ENCODE data around the gene SRPRA. TPM values are rescaled to one million over a fixed set of nuclear protein-coding genes. Genes with fewer than 3 reads are reported as not detected.

The SRPRA gene, protein sequence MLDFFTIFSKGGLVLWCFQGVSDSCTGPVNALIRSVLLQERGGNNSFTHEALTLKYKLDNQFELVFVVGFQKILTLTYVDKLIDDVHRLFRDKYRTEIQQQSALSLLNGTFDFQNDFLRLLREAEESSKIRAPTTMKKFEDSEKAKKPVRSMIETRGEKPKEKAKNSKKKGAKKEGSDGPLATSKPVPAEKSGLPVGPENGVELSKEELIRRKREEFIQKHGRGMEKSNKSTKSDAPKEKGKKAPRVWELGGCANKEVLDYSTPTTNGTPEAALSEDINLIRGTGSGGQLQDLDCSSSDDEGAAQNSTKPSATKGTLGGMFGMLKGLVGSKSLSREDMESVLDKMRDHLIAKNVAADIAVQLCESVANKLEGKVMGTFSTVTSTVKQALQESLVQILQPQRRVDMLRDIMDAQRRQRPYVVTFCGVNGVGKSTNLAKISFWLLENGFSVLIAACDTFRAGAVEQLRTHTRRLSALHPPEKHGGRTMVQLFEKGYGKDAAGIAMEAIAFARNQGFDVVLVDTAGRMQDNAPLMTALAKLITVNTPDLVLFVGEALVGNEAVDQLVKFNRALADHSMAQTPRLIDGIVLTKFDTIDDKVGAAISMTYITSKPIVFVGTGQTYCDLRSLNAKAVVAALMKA
- 41.0 and 58.4 TPM in 2 replicates for total RNA-seq (2014; rRNA removed; shearing (Covaris generic); ENCODE audit: low replicate concordance)

DNA sequence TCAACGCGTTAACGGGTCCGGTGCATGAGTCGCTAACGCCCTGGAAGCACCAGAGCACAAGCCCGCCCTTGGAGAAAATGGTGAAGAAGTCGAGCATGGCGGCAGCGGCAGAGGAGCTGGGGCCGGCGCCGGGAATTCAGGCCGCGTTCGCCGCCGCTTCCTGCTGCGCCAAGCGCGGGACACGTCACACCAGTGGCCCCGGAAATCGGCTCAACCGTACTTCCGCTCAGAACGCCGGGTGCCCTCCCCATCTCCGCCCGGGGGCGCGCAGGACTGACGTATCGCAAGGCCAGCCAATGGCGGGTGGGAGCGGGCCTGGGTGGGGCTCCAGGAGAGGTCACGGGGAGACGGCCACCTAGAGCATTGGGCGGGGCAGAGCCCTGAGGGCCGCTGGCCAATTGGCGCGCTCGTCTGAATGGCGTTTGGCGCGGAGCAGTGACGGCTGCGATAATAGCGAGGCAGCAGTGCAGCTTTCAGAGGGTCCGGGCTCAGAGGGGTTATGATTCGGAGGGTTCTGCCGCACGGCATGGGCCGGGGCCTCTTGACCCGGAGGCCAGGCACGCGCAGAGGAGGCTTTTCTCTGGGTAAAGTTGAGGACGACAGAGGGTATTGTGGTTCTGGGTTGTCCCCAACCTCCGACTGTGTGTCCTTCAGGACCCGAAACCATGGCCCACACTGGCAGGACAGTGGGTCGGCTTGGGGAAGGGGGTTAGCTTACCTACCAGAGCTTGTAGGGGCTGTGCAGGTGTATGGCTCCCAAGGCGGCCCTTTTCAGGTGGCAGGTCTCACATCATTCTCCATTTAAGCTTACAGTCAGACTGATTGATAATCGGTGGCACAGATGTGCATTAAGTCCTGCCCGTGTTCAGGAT lies at the start of gene SRPRA, which contains the start of gene FOXRED1:
Gene SRPRA, minus strand, starts transcription at position 188 of the 872 bp plus-strand sequence. Its CDS starts 91 bp downstream, at position 97.
Gene FOXRED1, plus strand, starts transcription at position 447 of the 872 bp plus-strand sequence. Its CDS starts 53 bp downstream, at position 500.
- peak within 1 kb of the TSS; percentile 88 for H3K4me2 ChIP-seq (ENCODE audit: low read depth, low read length, poor library complexity, severe bottlenecking)
- H4K20me1 ChIP-seq (ENCODE audit: insufficient read depth, low read depth, low read length), result no peaks in the 10 kb centered on the region
- no peak within 1 kb of the TSS for H2AFZ ChIP-seq (ENCODE audit: low read length)
- peak; percentile 98 for DNase-seq
- H3K4me1 ChIP-seq (ENCODE audit: low read length), result peaks cover 15% of the 10 kb centered on the region
- no peaks in the 10 kb centered on the region for H3K9me2 ChIP-seq (replicated peaks; ENCODE audit: insufficient read depth, low read length)
- H3K9ac ChIP-seq (ENCODE audit: low read length), result peak within 1 kb of the TSS; percentile 88
- peaks cover 39% of the 10 kb centered on the region for H3K79me2 ChIP-seq (ENCODE audit: low read length)
- peak within 1 kb of the TSS; percentile 92 for H3K4me3 ChIP-seq (ENCODE audit: low read length)
- H3K27me3 ChIP-seq (ENCODE audit: low read length), result no peaks in the 10 kb centered on the region
- peaks cover 18% of the 10 kb centered on the region for H3K36me3 ChIP-seq (ENCODE audit: insufficient read depth, low read length)
- no peak within 1 kb of the TSS; the same call in 1 of the 2 replicates for H3K27ac ChIP-seq (ENCODE audit: low read length)
- no peaks in the 10 kb centered on the region for H3K9me3 ChIP-seq (ENCODE audit: low read length)

DNA sequence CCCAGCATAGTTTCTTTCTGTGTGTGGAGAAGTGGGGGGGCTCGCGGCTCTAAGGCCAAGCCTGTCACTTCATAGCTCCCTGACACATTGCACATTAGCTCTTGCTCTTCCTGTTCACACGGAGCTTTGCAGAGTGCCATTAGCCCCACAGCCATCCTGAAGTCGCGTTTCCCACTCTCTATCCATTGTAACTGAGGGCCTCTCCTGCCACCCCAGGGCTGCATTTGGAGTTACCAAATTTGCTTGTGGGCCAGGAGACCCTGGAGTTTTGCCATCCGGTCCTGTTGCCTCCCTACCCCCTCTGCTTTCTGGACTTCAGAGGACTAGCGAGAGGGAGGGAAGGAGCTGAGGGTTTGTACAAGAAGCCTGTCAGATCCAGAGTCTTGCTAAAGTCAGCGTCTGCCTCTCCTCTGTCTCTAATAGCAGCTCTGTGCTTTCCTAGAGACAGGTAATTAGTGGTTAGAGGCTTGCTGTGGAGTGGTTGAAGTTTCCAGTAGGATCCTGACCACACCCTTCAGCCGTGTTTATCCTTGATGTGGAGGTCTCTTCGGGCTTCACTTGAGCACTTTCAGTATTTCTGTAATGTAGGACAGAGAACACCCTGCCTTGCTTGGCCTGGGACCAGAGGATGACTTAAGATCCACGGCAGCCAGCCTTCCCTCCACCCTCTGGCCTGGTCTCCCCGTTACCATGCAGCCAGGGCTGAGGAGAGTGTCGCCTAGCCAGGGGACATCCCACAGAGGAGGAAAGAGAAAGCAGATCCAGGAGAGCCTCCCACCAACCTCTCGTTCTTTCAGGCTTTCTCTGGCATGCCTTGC lies 49.3 kb upstream of the SRPRA start:
- Histone ChIP-seq H3K79me2 (ENCODE audit: low read length) (peaks cover 12% of the 10 kb centered on the region; the same call in 1 of the 2 replicates), H3K4me1 (ENCODE audit: low read length) (no peaks in the 10 kb centered on the region), H3K9me2 (replicated peaks; ENCODE audit: insufficient read depth, low read length) (no peaks in the 10 kb centered on the region), H3K4me2 (ENCODE audit: low read depth, low read length, poor library complexity, severe bottlenecking) (no peak overlapping the region), H3K27me3 (ENCODE audit: low read length) (no peaks in the 10 kb centered on the region), H3K9ac (ENCODE audit: low read length) (no peak overlapping the region), H2AFZ (ENCODE audit: low read length) (no peak overlapping the region), H3K9me3 (ENCODE audit: low read length) (no peaks in the 10 kb centered on the region), H3K36me3 (ENCODE audit: insufficient read depth, low read length) (peaks cover 12% of the 10 kb centered on the region), H3K4me3 (ENCODE audit: low read length) (no peak overlapping the region), H4K20me1 (ENCODE audit: insufficient read depth, low read depth, low read length) (no peaks in the 10 kb centered on the region), H3K27ac (ENCODE audit: low read length) (no peak overlapping the region)
- no peak for DNase-seq

DNA sequence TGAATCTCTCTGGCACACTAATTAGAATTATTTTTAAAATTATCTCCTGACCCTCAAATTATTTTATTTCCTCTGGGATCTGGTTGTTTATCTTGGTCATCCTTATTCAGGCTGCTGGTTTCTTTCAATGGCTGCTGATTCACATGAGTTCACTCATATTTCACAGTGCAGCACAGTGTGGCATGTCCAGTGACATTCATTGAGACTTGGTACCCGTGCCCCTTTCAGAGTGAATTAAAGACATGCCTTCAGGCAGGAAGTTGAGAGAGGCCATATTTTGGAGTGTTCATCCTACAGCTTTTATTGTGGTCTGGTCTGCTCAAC lies 48.7 kb upstream of the SRPRA start:
- Histone ChIP-seq H3K9me3 (ENCODE audit: low read length) (no peaks in the 10 kb centered on the region), H3K4me2 (ENCODE audit: low read depth, low read length, poor library complexity, severe bottlenecking) (no peak overlapping the region), H3K79me2 (ENCODE audit: low read length) (peaks cover 17% of the 10 kb centered on the region; the same call in 1 of the 2 replicates), H3K27ac (ENCODE audit: low read length) (no peak overlapping the region), H3K9me2 (replicated peaks; ENCODE audit: insufficient read depth, low read length) (no peaks in the 10 kb centered on the region), H3K27me3 (ENCODE audit: low read length) (no peaks in the 10 kb centered on the region), H3K9ac (ENCODE audit: low read length) (no peak overlapping the region), H3K4me3 (ENCODE audit: low read length) (no peak overlapping the region), H4K20me1 (ENCODE audit: insufficient read depth, low read depth, low read length) (no peaks in the 10 kb centered on the region), H2AFZ (ENCODE audit: low read length) (no peak overlapping the region), H3K4me1 (ENCODE audit: low read length) (no peaks in the 10 kb centered on the region), H3K36me3 (ENCODE audit: insufficient read depth, low read length) (peaks cover 12% of the 10 kb centered on the region)
- DNase-seq, result no peak

DNA sequence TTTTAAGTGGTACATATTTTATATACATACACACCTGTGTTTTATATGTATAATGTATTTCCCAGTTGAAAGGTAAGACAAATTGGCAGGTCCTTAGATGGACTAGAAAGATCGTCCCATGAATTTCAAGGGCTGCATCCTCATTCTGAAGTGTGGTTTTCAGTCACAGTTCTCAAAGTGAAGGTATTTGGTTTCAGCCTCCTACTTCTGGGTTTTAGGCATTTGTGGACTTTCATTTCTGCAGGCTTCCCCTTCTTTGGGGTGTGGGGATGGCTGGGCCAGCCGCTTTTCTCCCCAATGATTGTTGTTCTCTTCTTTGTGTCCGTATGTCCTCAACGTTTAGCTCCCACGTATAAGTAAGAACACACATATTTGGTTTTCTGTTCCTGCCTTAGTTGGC lies 45.1 kb upstream of the SRPRA start:
- DNase-seq, result no peak
- H3K4me3 ChIP-seq (ENCODE audit: low read length), result no peak overlapping the region
- no peaks in the 10 kb centered on the region for H4K20me1 ChIP-seq (ENCODE audit: insufficient read depth, low read depth, low read length)
- no peak overlapping the region for H3K9ac ChIP-seq (ENCODE audit: low read length)
- H3K79me2 ChIP-seq (ENCODE audit: low read length), result peaks cover 24% of the 10 kb centered on the region; the same call in 1 of the 2 replicates
- H3K9me3 ChIP-seq (ENCODE audit: low read length), result no peaks in the 10 kb centered on the region
- no peak overlapping the region for H3K4me2 ChIP-seq (ENCODE audit: low read depth, low read length, poor library complexity, severe bottlenecking)
- H3K4me1 ChIP-seq (ENCODE audit: low read length), result no peaks in the 10 kb centered on the region
- H3K36me3 ChIP-seq (ENCODE audit: insufficient read depth, low read length), result peaks cover 12% of the 10 kb centered on the region
- H3K9me2 ChIP-seq (replicated peaks; ENCODE audit: insufficient read depth, low read length), result no peaks in the 10 kb centered on the region
- H2AFZ ChIP-seq (ENCODE audit: low read length), result no peak overlapping the region
- H3K27me3 ChIP-seq (ENCODE audit: low read length), result no peaks in the 10 kb centered on the region
- H3K27ac ChIP-seq (ENCODE audit: low read length), result no peak overlapping the region

DNA sequence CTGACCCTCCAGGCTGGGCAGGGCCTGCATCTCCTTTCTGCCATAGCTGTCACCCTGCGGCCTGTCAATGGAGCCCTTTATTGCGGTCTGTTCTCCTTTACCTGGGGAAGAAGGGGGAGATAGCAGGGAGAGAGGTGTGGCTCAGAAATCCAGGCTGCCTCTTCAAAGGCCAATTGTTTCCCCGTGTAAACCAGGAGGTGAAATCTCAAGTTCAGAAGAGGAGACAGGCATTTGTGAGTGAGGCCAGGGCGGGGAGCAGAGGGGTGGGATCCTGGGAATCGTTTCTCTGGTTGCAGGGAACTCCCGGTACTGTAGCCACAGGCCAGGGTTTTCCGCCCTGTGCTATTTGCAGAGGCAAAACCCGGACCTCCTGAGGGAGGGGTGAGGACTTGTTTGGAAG lies 44.3 kb upstream of the SRPRA start:
- no peak overlapping the region for H3K4me2 ChIP-seq (ENCODE audit: low read depth, low read length, poor library complexity, severe bottlenecking)
- H3K4me1 ChIP-seq (ENCODE audit: low read length), result peaks cover 4% of the 10 kb centered on the region
- H2AFZ ChIP-seq (ENCODE audit: low read length), result no peak overlapping the region
- no peaks in the 10 kb centered on the region for H4K20me1 ChIP-seq (ENCODE audit: insufficient read depth, low read depth, low read length)
- H3K36me3 ChIP-seq (ENCODE audit: insufficient read depth, low read length), result peaks cover 12% of the 10 kb centered on the region
- H3K4me3 ChIP-seq (ENCODE audit: low read length), result no peak overlapping the region
- DNase-seq, result no peak
- no peaks in the 10 kb centered on the region for H3K9me2 ChIP-seq (replicated peaks; ENCODE audit: insufficient read depth, low read length)
- H3K9me3 ChIP-seq (ENCODE audit: low read length), result no peaks in the 10 kb centered on the region
- no peak overlapping the region for H3K27ac ChIP-seq (ENCODE audit: low read length)
- H3K27me3 ChIP-seq (ENCODE audit: low read length), result no peaks in the 10 kb centered on the region
- H3K79me2 ChIP-seq (ENCODE audit: low read length), result peaks cover 24% of the 10 kb centered on the region; the same call in 1 of the 2 replicates
- H3K9ac ChIP-seq (ENCODE audit: low read length), result no peak overlapping the region

DNA sequence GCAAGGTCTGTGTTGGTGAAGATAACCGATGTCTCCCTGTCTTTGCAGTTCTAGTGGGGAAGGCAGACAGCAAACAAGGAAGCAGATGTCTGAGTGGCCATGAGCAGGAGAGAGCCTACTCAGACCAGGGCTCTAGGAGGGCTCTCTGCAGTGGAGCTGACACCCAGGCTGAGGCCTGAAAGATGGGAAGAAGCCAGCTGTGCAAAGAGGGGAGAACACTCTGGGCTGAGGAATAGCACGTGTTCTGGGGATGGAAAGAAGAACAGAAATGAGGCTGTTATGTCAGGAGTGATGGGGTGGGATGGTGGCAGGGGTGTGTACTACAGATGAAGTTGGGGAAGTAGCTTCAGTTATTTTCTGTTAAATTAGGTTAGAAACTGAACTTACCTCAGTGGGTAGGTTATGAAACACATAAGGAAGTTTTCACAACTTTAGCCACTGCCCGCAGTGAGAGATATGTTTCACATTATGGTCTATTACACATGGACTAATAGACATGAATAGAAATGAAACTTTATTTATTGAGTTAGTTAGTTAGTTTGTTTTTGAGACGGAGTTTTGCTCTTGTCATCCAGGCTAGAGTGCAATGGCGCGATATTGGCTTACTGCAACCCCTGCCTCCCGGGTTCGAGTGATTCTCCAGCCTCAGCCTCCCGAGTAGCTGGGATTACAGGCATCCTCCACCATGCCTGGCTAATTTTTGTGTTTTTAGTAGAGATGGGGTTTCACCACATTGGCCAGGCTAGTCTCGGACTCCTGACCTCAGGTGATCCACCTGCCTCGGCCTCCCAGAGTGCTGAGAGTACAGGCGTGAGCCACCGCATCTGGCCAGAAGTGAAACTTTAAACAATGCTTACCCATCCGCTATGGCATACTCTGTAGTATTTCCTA lies 43.0 kb upstream of the SRPRA start:
- Histone ChIP-seq H3K9me2 (replicated peaks; ENCODE audit: insufficient read depth, low read length) (no peaks in the 10 kb centered on the region), H3K9ac (ENCODE audit: low read length) (no peak overlapping the region), H3K27me3 (ENCODE audit: low read length) (no peaks in the 10 kb centered on the region), H3K4me3 (ENCODE audit: low read length) (no peak overlapping the region), H3K79me2 (ENCODE audit: low read length) (peaks cover 27% of the 10 kb centered on the region; the same call in 1 of the 2 replicates), H3K9me3 (ENCODE audit: low read length) (no peaks in the 10 kb centered on the region), H2AFZ (ENCODE audit: low read length) (no peak overlapping the region), H3K4me2 (ENCODE audit: low read depth, low read length, poor library complexity, severe bottlenecking) (no peak overlapping the region), H3K4me1 (ENCODE audit: low read length) (peaks cover 9% of the 10 kb centered on the region), H3K27ac (ENCODE audit: low read length) (no peak overlapping the region), H3K36me3 (ENCODE audit: insufficient read depth, low read length) (peaks cover 12% of the 10 kb centered on the region), H4K20me1 (ENCODE audit: insufficient read depth, low read depth, low read length) (no peaks in the 10 kb centered on the region)
- DNase-seq, result no peak

DNA sequence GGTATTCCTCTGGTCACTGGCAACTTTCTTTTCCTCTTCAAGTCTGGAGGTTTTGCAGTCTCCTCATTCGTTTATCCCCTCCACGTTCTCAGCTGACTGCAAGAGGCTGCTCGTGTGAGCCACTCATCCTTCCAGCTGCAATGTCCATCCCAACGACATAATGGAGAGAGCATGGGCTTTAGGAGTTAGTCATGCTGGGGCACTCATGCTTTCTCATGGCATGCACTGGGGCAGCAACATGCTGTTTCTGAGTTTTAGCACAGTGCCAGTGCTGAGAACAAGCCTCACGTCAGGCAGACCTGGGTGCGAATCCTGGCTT lies 42.3 kb upstream of the SRPRA start:
- H3K36me3 ChIP-seq (ENCODE audit: insufficient read depth, low read length), result peaks cover 12% of the 10 kb centered on the region
- H3K79me2 ChIP-seq (ENCODE audit: low read length), result peaks cover 33% of the 10 kb centered on the region; the same call in 1 of the 2 replicates
- no peaks in the 10 kb centered on the region for H3K9me2 ChIP-seq (replicated peaks; ENCODE audit: insufficient read depth, low read length)
- H3K27ac ChIP-seq (ENCODE audit: low read length), result no peak overlapping the region
- H3K9me3 ChIP-seq (ENCODE audit: low read length), result no peaks in the 10 kb centered on the region
- no peak overlapping the region for H2AFZ ChIP-seq (ENCODE audit: low read length)
- no peak overlapping the region for H3K9ac ChIP-seq (ENCODE audit: low read length)
- H3K4me2 ChIP-seq (ENCODE audit: low read depth, low read length, poor library complexity, severe bottlenecking), result no peak overlapping the region
- peaks cover 16% of the 10 kb centered on the region for H3K4me1 ChIP-seq (ENCODE audit: low read length)
- DNase-seq, result no peak
- no peak overlapping the region for H3K4me3 ChIP-seq (ENCODE audit: low read length)
- H3K27me3 ChIP-seq (ENCODE audit: low read length), result no peaks in the 10 kb centered on the region
- no peaks in the 10 kb centered on the region for H4K20me1 ChIP-seq (ENCODE audit: insufficient read depth, low read depth, low read length)

Data from Karpas-422 (cell line).